HepG2 (cell line): Measurements from ENCODE around the gene TMEM253. TPM values are rescaled to one million over a fixed set of nuclear protein-coding genes. Genes with fewer than 3 reads are reported as not detected.

ENCODE experiments used
- BRCA1 ChIP-seq: sonication (generic); formaldehyde crosslinking; IDR thresholded peaks from 2 replicates; pipeline ENCODE4 v1.4.0; 2020; ENCODE audit warnings: missing genetic modification reagents
- GTF3A ChIP-seq: sonication (generic); formaldehyde crosslinking; conservative IDR thresholded peaks from 2 replicates; pipeline ENCODE4 v1.4.0; 2020; ENCODE audit warnings: mild to moderate bottlenecking, missing genetic modification reagents
- HNF4G ChIP-seq, 2 experiments: sonication (generic) in 1 of 2; formaldehyde crosslinking in 1 of 2; IDR thresholded peaks; 2 replicates each; pipeline versions ENCODE4 v1.4.0 to v1.6.1; 2011 to 2020; ENCODE audit warnings: borderline replicate concordance in 2 of 2, low read depth in 2 of 2, mild to moderate bottlenecking in 2 of 2, low read length in 1 of 2, missing genetic modification reagents in 1 of 2, moderate library complexity in 1 of 2
- MED13 ChIP-seq: sonication (generic); formaldehyde crosslinking; IDR thresholded peaks from 2 replicates; pipeline ENCODE4 v1.5.0; 2020; ENCODE audit warnings: missing genetic modification reagents
- MLLT10 ChIP-seq: sonication (generic); formaldehyde crosslinking; IDR thresholded peaks from 2 replicates; pipeline ENCODE4 v1.4.0; 2020; ENCODE audit warnings: missing genetic modification reagents
- NKX3-1 ChIP-seq: sonication (generic); formaldehyde crosslinking; IDR thresholded peaks from 2 replicates; pipeline ENCODE4 v1.5.0; 2020; ENCODE audit warnings: missing genetic modification reagents
- NONO ChIP-seq, 2 experiments: fragments of 450-650 bp in 1 of 2; sonication (generic) in 1 of 2; formaldehyde crosslinking in 1 of 2; IDR thresholded peaks in 1 of 2; conservative IDR thresholded peaks in 1 of 2; 2 replicates each; pipeline versions ENCODE4 v1.6.1 to v1.8.0; 2017 to 2022; ENCODE audit warnings: mild to moderate bottlenecking in 1 of 2, missing genetic modification reagents in 1 of 2, moderate library complexity in 1 of 2
- NR2C2 ChIP-seq: sonication (generic); formaldehyde crosslinking; IDR thresholded peaks from 2 replicates; pipeline ENCODE4 v1.4.0; 2020; ENCODE audit warnings: missing genetic modification reagents, mild to moderate bottlenecking, moderate library complexity, borderline replicate concordance
- RERE ChIP-seq: IDR thresholded peaks from 2 replicates; pipeline ENCODE4 v1.6.1; 2016; ENCODE audit warnings: low read depth, missing genetic modification reagents, missing compliant biosample characterization
- SMAD1 ChIP-seq: sonication (generic); formaldehyde crosslinking; IDR thresholded peaks from 2 replicates; pipeline ENCODE4 v1.4.0; 2020; ENCODE audit warnings: missing genetic modification reagents, low read depth, mild to moderate bottlenecking, borderline replicate concordance
- TGIF2 ChIP-seq: IDR thresholded peaks from 2 replicates; pipeline ENCODE4 v1.6.1; 2016; ENCODE audit warnings: control low read depth, missing compliant biosample characterization
- U2AF1 ChIP-seq: fragments of 200-400 bp; formaldehyde crosslinking; optimal IDR thresholded peaks from 2 replicates; pipeline ENCODE3; 2017; ENCODE audit warnings: mild to moderate bottlenecking, low read depth, low read length
- ZNF263 ChIP-seq: sonication (generic); formaldehyde crosslinking; IDR thresholded peaks from 2 replicates; pipeline ENCODE4 v1.4.0; 2020; ENCODE audit warnings: missing genetic modification reagents
- ZNF382 ChIP-seq: sonication (generic); formaldehyde crosslinking; IDR thresholded peaks from 2 replicates; pipeline ENCODE4 v1.5.0; 2020; ENCODE audit warnings: missing genetic modification reagents, mild to moderate bottlenecking, borderline replicate concordance
- ZNF510 ChIP-seq: sonication (generic); formaldehyde crosslinking; IDR thresholded peaks from 2 replicates; pipeline ENCODE4 v1.4.0; 2020; ENCODE audit warnings: low read depth, mild to moderate bottlenecking, missing genetic modification reagents
- polyA plus RNA-seq, 8 experiments: library from polyadenylated mRNA; depleted of rRNA in 3 of 8; stranded (reverse) in 7 of 8; unstranded in 1 of 8; fragments of >200 nt; fragmentation: Illumina TruSeq in 4 of 8; extraction: Trizol in 4 of 8; gene quantifications; 2 replicates each; pipeline versions ENCODE4 v1.2.1 to v1.2.3, GENCODE V29; 2011 to 2016; ENCODE audit warnings: low read depth in 4 of 8, missing spikeins in 1 of 8, mixed read lengths in 1 of 8; ENCODE audit not compliant: insufficient read depth in 1 of 8
- total RNA-seq, 5 experiments: library from RNA; depleted of rRNA; stranded (reverse); fragments of >200 nt; fragmentation: Illumina TruSeq; extraction: Trizol; gene quantifications; 2 replicates each; pipeline ENCODE4 v1.2.3, GENCODE V29; 2016; ENCODE audit warnings: low read depth in 1 of 5
- TF ChIP-seq, protein P1 (sequence below): sonication (generic); formaldehyde crosslinking; IDR thresholded peaks from 2 replicates; pipeline ENCODE4 v1.5.0; 2020; ENCODE audit warnings: mild to moderate bottlenecking, missing genetic modification reagents, moderate library complexity
- TF ChIP-seq, protein P2 (sequence below): IDR thresholded peaks from 2 replicates; pipeline ENCODE4 v1.6.1; 2016; ENCODE audit warnings: missing genetic modification reagents, missing compliant biosample characterization
- TF ChIP-seq, protein P3 (sequence below): sonication (generic); formaldehyde crosslinking; IDR thresholded peaks from 2 replicates; pipeline ENCODE4 v1.8.1; 2022; ENCODE audit warnings: low read depth, mild to moderate bottlenecking, missing genetic modification reagents

TMEM253 gene
- total and polyA plus RNA-seq, 2 of the 13 experiments (the other 11 are each of a cell fraction or from before 2014, with no cell fraction given), result 0.29 to 0.45 TPM

DNA sequence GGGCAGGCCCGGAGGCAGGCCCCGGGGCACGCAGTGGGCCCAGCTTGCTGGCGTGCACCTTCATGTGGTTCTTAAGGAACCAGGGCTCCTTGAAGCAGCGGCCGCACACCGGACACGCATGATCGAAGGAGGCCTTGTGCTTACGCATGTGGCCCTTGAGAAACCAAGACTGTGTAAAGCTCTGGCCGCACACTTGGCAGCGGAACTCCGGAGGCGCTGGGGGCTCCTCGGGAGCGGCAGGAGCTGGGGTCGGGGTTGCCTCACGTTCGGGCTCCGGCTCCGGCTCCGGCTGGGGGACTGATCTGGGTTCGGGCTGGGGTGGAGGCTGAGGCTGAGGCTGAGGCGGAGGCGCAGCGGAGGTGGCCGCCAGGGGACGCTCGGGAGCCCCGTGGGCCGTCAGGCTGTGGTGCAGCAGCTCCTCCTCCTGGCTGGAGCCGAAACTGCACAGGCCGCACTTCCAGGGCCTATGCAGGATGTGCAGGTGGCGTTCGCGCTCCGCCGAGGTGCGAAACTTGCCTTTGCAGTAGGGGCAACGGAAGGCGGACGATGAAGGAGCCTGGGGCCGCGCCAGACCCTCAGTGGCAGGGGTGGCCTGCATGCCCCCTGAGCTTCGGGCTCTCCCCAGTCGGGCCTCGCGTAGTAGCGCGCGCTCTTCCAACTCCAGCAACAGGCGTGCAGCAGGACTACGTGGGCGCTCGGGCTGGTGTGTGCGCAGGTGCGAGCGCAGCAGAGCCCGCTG, 8.4 kb upstream of the TMEM253 start (continued):
- 0 out of 2 replicates have a peak, but pooled peaks have one; percentile 37 for TF ChIP-seq RERE (CRISPR knock-in tag)
- TF ChIP-seq SMAD1 (CRISPR knock-in tag), result peak; percentile 98
- TF ChIP-seq MED13, result no peak
- TF ChIP-seq, protein P1, sequence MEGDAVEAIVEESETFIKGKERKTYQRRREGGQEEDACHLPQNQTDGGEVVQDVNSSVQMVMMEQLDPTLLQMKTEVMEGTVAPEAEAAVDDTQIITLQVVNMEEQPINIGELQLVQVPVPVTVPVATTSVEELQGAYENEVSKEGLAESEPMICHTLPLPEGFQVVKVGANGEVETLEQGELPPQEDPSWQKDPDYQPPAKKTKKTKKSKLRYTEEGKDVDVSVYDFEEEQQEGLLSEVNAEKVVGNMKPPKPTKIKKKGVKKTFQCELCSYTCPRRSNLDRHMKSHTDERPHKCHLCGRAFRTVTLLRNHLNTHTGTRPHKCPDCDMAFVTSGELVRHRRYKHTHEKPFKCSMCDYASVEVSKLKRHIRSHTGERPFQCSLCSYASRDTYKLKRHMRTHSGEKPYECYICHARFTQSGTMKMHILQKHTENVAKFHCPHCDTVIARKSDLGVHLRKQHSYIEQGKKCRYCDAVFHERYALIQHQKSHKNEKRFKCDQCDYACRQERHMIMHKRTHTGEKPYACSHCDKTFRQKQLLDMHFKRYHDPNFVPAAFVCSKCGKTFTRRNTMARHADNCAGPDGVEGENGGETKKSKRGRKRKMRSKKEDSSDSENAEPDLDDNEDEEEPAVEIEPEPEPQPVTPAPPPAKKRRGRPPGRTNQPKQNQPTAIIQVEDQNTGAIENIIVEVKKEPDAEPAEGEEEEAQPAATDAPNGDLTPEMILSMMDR, result peak; percentile 100
- TF ChIP-seq ZNF510 (CRISPR knock-in tag), result 0 out of 2 replicates have a peak, but pooled peaks have one; percentile 71
- TF ChIP-seq, protein P2, sequence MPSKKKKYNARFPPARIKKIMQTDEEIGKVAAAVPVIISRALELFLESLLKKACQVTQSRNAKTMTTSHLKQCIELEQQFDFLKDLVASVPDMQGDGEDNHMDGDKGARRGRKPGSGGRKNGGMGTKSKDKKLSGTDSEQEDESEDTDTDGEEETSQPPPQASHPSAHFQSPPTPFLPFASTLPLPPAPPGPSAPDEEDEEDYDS, result peak; percentile 68
- peak; percentile 62; the same call in 1 of the 2 replicates for TF ChIP-seq ZNF263
- no peak for TF ChIP-seq NKX3-1
- no peak for TF ChIP-seq MLLT10
- no peak for TF ChIP-seq NONO (IDR thresholded peaks at IDR 0.05)
- TF ChIP-seq NONO (CRISPR knock-in tag; conservative IDR thresholded peaks at IDR 0.05), result peak; percentile 91; the same call in 1 of the 2 replicates
- TF ChIP-seq TGIF2 (CRISPR knock-in tag), result no peak
- peak; percentile 86 for TF ChIP-seq U2AF1
- TF ChIP-seq NR2C2 (CRISPR knock-in tag), result peak; percentile 68
- TF ChIP-seq, protein P3, sequence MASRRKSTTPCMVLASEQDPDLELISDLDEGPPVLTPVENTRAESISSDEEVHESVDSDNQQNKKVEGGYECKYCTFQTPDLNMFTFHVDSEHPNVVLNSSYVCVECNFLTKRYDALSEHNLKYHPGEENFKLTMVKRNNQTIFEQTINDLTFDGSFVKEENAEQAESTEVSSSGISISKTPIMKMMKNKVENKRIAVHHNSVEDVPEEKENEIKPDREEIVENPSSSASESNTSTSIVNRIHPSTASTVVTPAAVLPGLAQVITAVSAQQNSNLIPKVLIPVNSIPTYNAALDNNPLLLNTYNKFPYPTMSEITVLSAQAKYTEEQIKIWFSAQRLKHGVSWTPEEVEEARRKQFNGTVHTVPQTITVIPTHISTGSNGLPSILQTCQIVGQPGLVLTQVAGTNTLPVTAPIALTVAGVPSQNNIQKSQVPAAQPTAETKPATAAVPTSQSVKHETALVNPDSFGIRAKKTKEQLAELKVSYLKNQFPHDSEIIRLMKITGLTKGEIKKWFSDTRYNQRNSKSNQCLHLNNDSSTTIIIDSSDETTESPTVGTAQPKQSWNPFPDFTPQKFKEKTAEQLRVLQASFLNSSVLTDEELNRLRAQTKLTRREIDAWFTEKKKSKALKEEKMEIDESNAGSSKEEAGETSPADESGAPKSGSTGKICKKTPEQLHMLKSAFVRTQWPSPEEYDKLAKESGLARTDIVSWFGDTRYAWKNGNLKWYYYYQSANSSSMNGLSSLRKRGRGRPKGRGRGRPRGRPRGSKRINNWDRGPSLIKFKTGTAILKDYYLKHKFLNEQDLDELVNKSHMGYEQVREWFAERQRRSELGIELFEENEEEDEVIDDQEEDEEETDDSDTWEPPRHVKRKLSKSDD, result peak; percentile 93
- TF ChIP-seq BRCA1 (CRISPR knock-in tag), result no peak
- no peak for TF ChIP-seq HNF4G (IDR thresholded peaks at IDR 0.05; ENCODE audit: borderline replicate concordance, low read depth, low read length)
- peak; percentile 86; the same call in 1 of the 2 replicates for TF ChIP-seq HNF4G (CRISPR knock-in tag; IDR thresholded peaks at IDR 0.05; ENCODE audit: borderline replicate concordance, low read depth)
- TF ChIP-seq GTF3A, result peak; percentile 86; the same call in 1 of the 2 replicates
- TF ChIP-seq ZNF382 (CRISPR knock-in tag), result no peak
